Smooth muscle cell (in vitro differentiated cells): ENCODE data around the gene HIC1. TPM values are rescaled to one million over a fixed set of nuclear protein-coding genes. Genes with fewer than 3 reads are reported as not detected.

ENCODE experiments used
- DNase-seq: peaks from one replicate; lab custom pipeline; 2025; ENCODE audit not compliant: unreplicated experiment; lab: John Stamatoyannopoulos, UW
- H2AFZ ChIP-seq: fragments of 200-600 bp; sonication (generic); 2 replicates; pipeline ENCODE4 v1.6.0; 2016; ENCODE audit warnings: antibody characterized with exemption, low read depth, mild to moderate bottlenecking
- H3F3A ChIP-seq: fragments of 200-600 bp; sonication (generic); 2 replicates; pipeline ENCODE4 v1.6.0; 2017; ENCODE audit warnings: antibody characterized with exemption, low read depth
- H3K27ac ChIP-seq: fragments of 200-600 bp; sonication (generic); 2 replicates; pipeline ENCODE4 v1.5.1; 2016; ENCODE audit warnings: low read depth, mild to moderate bottlenecking
- H3K27me3 ChIP-seq: fragments of 200-600 bp; sonication (generic); 2 replicates; pipeline ENCODE4 v1.6.1; 2016; ENCODE audit warnings: low read depth, mild to moderate bottlenecking
- H3K36me3 ChIP-seq: fragments of 200-600 bp; sonication (generic); 2 replicates; pipeline ENCODE4 v1.5.1; 2016; ENCODE audit warnings: low read depth
- H3K4me1 ChIP-seq: fragments of 200-600 bp; sonication (generic); 2 replicates; pipeline ENCODE4 v1.5.1; 2016; ENCODE audit warnings: low read depth
- H3K4me2 ChIP-seq: fragments of 200-600 bp; sonication (generic); 2 replicates; pipeline ENCODE4 v1.6.0; 2016; ENCODE audit warnings: mild to moderate bottlenecking
- H3K4me3 ChIP-seq: fragments of 200-600 bp; sonication (generic); 2 replicates; pipeline ENCODE4 v1.5.1; 2016; ENCODE audit warnings: mild to moderate bottlenecking
- H3K79me2 ChIP-seq: fragments of 200-600 bp; sonication (generic); 2 replicates; pipeline ENCODE4 v1.6.0; 2016; ENCODE audit warnings: low read depth, mild to moderate bottlenecking
- H3K9ac ChIP-seq: fragments of 200-600 bp; sonication (generic); 2 replicates; pipeline ENCODE4 v1.6.0; 2016; ENCODE audit warnings: low read depth
- H3K9me3 ChIP-seq: fragments of 200-600 bp; sonication (generic); replicated peaks from 2 replicates; pipeline ENCODE4 v1.5.1; 2016; ENCODE audit warnings: low read depth
- H4K20me1 ChIP-seq: fragments of 200-600 bp; sonication (generic); 2 replicates; pipeline ENCODE4 v1.6.0; 2016; ENCODE audit warnings: low read depth
- WGBS: methylation state at CpG from one replicate; pipeline ENCODE4 v1.1.7; 2016; ENCODE audit warnings: low lambda C conversion rate; 5-methylcytosine and 5-hydroxymethylcytosine counted together
- polyA plus RNA-seq: library from polyadenylated mRNA; unstranded; fragments of >200 nt; fragmentation: Nextera tagmentation; extraction: Ambion mirVana; gene quantifications from 2 replicates; pipeline ENCODE4 v1.2.1, GENCODE V29; 2016
- total RNA-seq: library from RNA; depleted of rRNA; stranded (reverse); fragments of >200 nt; gene quantifications from 2 replicates; pipeline ENCODE4 v1.2.3, GENCODE V29; 2014
- TF ChIP-seq, protein P1 (sequence below): fragments of 200-600 bp; sonication (generic); IDR thresholded peaks from 2 replicates; pipeline ENCODE4 v1.5.1; 2017; ENCODE audit warnings: borderline replicate concordance, mild to moderate bottlenecking, antibody characterized with exemption; ENCODE audit not compliant: insufficient read depth, poor library complexity, severe bottlenecking

HIC1 gene
- total and polyA plus RNA-seq, 2 experiments from 2014 or later: 2.9 to 5.2 TPM

GRCh38 chr17:2084036-2084765 lies 29.3 kb downstream of the HIC1 start:
- Histone ChIP-seq H3K4me1 (no peaks in the 10 kb centered on the region), H3K79me2 (no peaks in the 10 kb centered on the region), H3K4me2 (peak overlapping the region; percentile 18), H3K9ac (no peak overlapping the region), H3K9me3 (no peaks in the 10 kb centered on the region), H3K36me3 (no peaks in the 10 kb centered on the region), H3F3A (peaks cover 24% of the 10 kb centered on the region), H3K27me3 (no peaks in the 10 kb centered on the region), H4K20me1 (no peaks in the 10 kb centered on the region), H3K4me3 (no peak overlapping the region), H2AFZ (no peak overlapping the region), H3K27ac (peak overlapping the region; percentile 12)
- TF ChIP-seq, protein P1, sequence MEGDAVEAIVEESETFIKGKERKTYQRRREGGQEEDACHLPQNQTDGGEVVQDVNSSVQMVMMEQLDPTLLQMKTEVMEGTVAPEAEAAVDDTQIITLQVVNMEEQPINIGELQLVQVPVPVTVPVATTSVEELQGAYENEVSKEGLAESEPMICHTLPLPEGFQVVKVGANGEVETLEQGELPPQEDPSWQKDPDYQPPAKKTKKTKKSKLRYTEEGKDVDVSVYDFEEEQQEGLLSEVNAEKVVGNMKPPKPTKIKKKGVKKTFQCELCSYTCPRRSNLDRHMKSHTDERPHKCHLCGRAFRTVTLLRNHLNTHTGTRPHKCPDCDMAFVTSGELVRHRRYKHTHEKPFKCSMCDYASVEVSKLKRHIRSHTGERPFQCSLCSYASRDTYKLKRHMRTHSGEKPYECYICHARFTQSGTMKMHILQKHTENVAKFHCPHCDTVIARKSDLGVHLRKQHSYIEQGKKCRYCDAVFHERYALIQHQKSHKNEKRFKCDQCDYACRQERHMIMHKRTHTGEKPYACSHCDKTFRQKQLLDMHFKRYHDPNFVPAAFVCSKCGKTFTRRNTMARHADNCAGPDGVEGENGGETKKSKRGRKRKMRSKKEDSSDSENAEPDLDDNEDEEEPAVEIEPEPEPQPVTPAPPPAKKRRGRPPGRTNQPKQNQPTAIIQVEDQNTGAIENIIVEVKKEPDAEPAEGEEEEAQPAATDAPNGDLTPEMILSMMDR: no peak
- DNase-seq: no peak
- WGBS: 62% methylated on average over 8 of the region's 8 CpGs

DNA sequence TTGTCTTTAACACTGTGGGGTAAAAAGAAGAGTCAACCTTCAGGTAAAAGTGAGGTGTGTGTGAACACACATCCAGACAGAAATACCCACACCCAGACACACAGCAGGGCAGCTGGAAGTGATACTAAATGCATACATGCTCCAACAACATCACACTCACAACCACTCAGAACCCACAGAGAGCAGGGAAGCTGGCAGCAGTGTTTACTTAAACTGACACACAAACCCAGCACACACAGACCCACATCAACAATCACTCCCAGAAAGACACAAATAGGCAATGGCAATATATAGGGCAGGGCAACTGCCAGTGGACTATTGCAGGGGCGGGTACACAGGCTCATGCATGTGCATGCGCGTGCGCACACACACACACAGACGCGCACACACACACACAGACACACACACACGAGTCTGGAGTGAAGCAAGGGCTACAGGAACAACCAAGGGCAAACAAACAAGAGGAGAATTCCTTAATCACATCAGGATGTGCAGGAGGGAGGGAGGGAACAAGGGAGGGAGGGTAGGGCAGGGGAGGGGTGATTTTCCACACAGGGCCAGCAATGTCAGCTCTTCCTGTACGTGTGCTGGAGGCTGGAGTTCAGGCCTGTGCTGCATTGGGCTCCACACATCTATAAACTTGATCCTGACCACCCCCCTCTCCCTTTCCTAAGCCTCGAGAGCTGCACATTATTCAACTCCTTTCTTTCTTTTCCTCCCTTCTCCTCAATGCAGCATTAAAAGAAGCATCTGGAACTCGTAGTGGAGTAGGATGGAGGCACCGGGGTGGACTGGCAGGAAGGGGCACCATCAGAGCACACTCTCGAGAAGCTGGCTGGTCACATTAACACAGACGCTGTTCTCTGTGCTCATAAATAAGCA lies 30.1 kb downstream of the HIC1 start:
- H3K4me3 ChIP-seq: no peak overlapping the region
- H3K27me3 ChIP-seq: no peaks in the 10 kb centered on the region
- H4K20me1 ChIP-seq: no peaks in the 10 kb centered on the region
- no peak overlapping the region for H3K9ac ChIP-seq
- H3K36me3 ChIP-seq: no peaks in the 10 kb centered on the region
- peak overlapping the region; percentile 12 for H3K27ac ChIP-seq
- H3K4me2 ChIP-seq: peak overlapping the region; percentile 18
- no peaks in the 10 kb centered on the region for H3K79me2 ChIP-seq
- H3K9me3 ChIP-seq: no peaks in the 10 kb centered on the region
- TF ChIP-seq, protein P1: no peak
- H2AFZ ChIP-seq: no peak overlapping the region
- H3K4me1 ChIP-seq: no peaks in the 10 kb centered on the region
- peaks cover 24% of the 10 kb centered on the region for H3F3A ChIP-seq
- WGBS: 47% methylated on average over 13 of the region's 13 CpGs
- DNase-seq: no peak

DNA sequence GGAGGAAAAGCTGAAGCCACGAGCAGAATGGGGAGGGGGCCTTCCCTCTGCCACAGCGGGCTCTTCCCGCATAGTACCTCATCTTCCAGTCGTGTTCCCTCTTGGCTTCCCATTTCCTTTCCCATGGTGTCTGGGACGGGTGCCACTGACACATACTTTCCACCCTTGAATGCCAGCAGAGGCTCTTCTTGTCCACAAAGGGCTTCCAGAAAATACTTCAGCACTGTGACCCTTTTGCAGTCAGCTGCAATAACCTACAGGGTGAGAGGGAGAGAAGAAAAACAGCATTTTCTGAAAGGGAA lies 30.7 kb downstream of the HIC1 start:
- Histone ChIP-seq H3K4me3 (no peak overlapping the region), H3K79me2 (no peaks in the 10 kb centered on the region), H3K9ac (no peak overlapping the region), H3K4me1 (peaks cover 4% of the 10 kb centered on the region), H3K9me3 (no peaks in the 10 kb centered on the region), H2AFZ (no peak overlapping the region), H3K36me3 (no peaks in the 10 kb centered on the region), H3K27me3 (no peaks in the 10 kb centered on the region), H3K27ac (no peak overlapping the region), H3F3A (peaks cover 28% of the 10 kb centered on the region), H4K20me1 (no peaks in the 10 kb centered on the region), H3K4me2 (no peak overlapping the region)
- WGBS: 40% methylated on average over 5 of the region's 5 CpGs
- TF ChIP-seq, protein P1: no peak
- no peak for DNase-seq
